ENCODE measurements around the gene CTDSPL. TPM values are rescaled to one million over a fixed set of nuclear protein-coding genes. Genes with fewer than 3 reads are reported as not detected.

CTDSPL gene
- polyA plus RNA-seq, 1 of the 3 experiments (the other 2 are of a cell fraction), result 22.1 TPM

- WGBS (ENCODE audit: low lambda C conversion rate), result 91% methylated on average over 1 of the region's 1 CpG
Observed at GRCh38 chr3:37867144-37867543, 5.5 kb downstream of the CTDSPL start.

GRCh38 chr3:37871858-37872257 is 10.2 kb downstream of the CTDSPL start:
- 95% methylated on average over 3 of the region's 3 CpGs for WGBS (ENCODE audit: low lambda C conversion rate)
- ChIA-PET POLR2A (no interaction called here), CTCF (interaction anchor here (0.9 kb wide), 1 partner anchor 318 kb away, joined by 3 read pairs; no protein-coding TSS in a partner anchor)

More at GRCh38 chr3:37867144-37867543, 5.5 kb downstream of the CTDSPL start:
- H3K4me1 ChIP-seq (ENCODE audit: control insufficient read depth in 1 of 2, insufficient read depth in 2 of 2, low read depth in 1 of 2, low read length in 1 of 2), result peaks cover 9 to 24% of the 10 kb centered on the region in 2 experiments; a peak in 3 of 4 replicates
- 0 out of 2 replicates have a peak, but pooled peaks cover 6% of the 10 kb centered on the region for H3K9me3 ChIP-seq
- H3K4me2 ChIP-seq, result no peak overlapping the region
- no peaks in the 10 kb centered on the region for H3K9me2 ChIP-seq
- no peak overlapping the region for H2AFZ ChIP-seq (ENCODE audit: low read depth)
- H4K20me1 ChIP-seq (ENCODE audit: insufficient read depth), result peaks cover 41% of the 10 kb centered on the region
- H3K27ac ChIP-seq (ENCODE audit: low read depth in 2 of 2, low read length in 1 of 2), result no peak overlapping the region
- no peaks in the 10 kb centered on the region for H3K27me3 ChIP-seq (ENCODE audit: insufficient read depth)
- TF ChIP-seq TEAD4 (IDR thresholded peaks at IDR 0.05; ENCODE audit: borderline replicate concordance, insufficient read depth) (no peak), CHD2 (IDR thresholded peaks at IDR 0.05; ENCODE audit: low read length, partially characterized antibody) (no peak), FOXJ3 (CRISPR knock-in tag; IDR thresholded peaks at IDR 0.05) (no peak), SIN3A (IDR thresholded peaks at IDR 0.05; ENCODE audit: borderline replicate concordance, low read depth, low read length) (no peak), RAD21 (IDR thresholded peaks at IDR 0.05; ENCODE audit: low read length) (no peak)
- POLR2A ChIA-PET, result no interaction called here
- H3K36me3 ChIP-seq (replicated peaks in 1 of 2; ENCODE audit: control insufficient read depth in 1 of 2, insufficient read depth in 2 of 2, low read length in 1 of 2), result peaks cover 5 to 19% of the 10 kb centered on the region in 2 experiments
- no peak overlapping the region for H3K4me3 ChIP-seq (ENCODE audit: low read depth in 2 of 2, low read length in 1 of 2)
- H3K9ac ChIP-seq, result no peak overlapping the region
- peaks cover 15% of the 10 kb centered on the region for H3F3A ChIP-seq (replicated peaks; ENCODE audit: insufficient read depth)
- no peak for DNase-seq
- peaks cover 98% of the 10 kb centered on the region for H3K79me2 ChIP-seq (ENCODE audit: insufficient read depth)
- CTCF ChIA-PET, result interaction anchor here (2.3 to 4.3 kb wide), 2 partner anchors 99 to 100 kb away, joined by 7 to 31 read pairs; no protein-coding TSS in a partner anchor

More at GRCh38 chr3:37871858-37872257, 10.2 kb downstream of the CTDSPL start:
- no peak overlapping the region for H3K27ac ChIP-seq (ENCODE audit: low read depth in 2 of 2, low read length in 1 of 2)
- 0 out of 2 replicates have a peak, but pooled peaks cover 6% of the 10 kb centered on the region for H3K9me3 ChIP-seq
- no peak overlapping the region for H3K9ac ChIP-seq
- H3K4me2 ChIP-seq, result no peak overlapping the region
- H2AFZ ChIP-seq (ENCODE audit: low read depth), result no peak overlapping the region
- peaks cover 98% of the 10 kb centered on the region for H3K79me2 ChIP-seq (ENCODE audit: insufficient read depth)
- no peaks in the 10 kb centered on the region for H3K4me1 ChIP-seq (ENCODE audit: control insufficient read depth in 1 of 2, insufficient read depth in 2 of 2, low read depth in 1 of 2, low read length in 1 of 2)
- no peaks in the 10 kb centered on the region for H3K27me3 ChIP-seq (ENCODE audit: insufficient read depth)
- DNase-seq, result no peak
- H3K4me3 ChIP-seq (ENCODE audit: low read depth in 2 of 2, low read length in 1 of 2), result no peak overlapping the region
- peaks cover 4% of the 10 kb centered on the region for H3F3A ChIP-seq (replicated peaks; ENCODE audit: insufficient read depth)
- peaks cover 3 to 28% of the 10 kb centered on the region in 2 experiments for H3K36me3 ChIP-seq (replicated peaks in 1 of 2; ENCODE audit: control insufficient read depth in 1 of 2, insufficient read depth in 2 of 2, low read length in 1 of 2)
- TF ChIP-seq, protein P1, sequence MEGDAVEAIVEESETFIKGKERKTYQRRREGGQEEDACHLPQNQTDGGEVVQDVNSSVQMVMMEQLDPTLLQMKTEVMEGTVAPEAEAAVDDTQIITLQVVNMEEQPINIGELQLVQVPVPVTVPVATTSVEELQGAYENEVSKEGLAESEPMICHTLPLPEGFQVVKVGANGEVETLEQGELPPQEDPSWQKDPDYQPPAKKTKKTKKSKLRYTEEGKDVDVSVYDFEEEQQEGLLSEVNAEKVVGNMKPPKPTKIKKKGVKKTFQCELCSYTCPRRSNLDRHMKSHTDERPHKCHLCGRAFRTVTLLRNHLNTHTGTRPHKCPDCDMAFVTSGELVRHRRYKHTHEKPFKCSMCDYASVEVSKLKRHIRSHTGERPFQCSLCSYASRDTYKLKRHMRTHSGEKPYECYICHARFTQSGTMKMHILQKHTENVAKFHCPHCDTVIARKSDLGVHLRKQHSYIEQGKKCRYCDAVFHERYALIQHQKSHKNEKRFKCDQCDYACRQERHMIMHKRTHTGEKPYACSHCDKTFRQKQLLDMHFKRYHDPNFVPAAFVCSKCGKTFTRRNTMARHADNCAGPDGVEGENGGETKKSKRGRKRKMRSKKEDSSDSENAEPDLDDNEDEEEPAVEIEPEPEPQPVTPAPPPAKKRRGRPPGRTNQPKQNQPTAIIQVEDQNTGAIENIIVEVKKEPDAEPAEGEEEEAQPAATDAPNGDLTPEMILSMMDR (IDR thresholded peaks at IDR 0.05), result no peak
- no peak for TF ChIP-seq RAD21 (IDR thresholded peaks at IDR 0.05; ENCODE audit: low read length)
- H4K20me1 ChIP-seq (ENCODE audit: insufficient read depth), result peaks cover 30% of the 10 kb centered on the region
- H3K9me2 ChIP-seq, result no peaks in the 10 kb centered on the region

Measured in SK-N-SH (cell line).